Measurements from ENCODE around the gene BCO1.
"Not testable (repeated sequence)": the region's sequence is repeated elsewhere in the genome, so short reads cannot be mapped to it uniquely, and the experiment has no call there.

BCO1 gene

GRCh38 chr16:81238296-81239011 lies at the start of gene BCO1:
BCO1 (plus strand) TSS chr16:81238689; CDS start chr16:81238909, 220 bp downstream.
- in situ Hi-C loops (cut with MboI; ENCODE audit: low sequenced_read_pairs), result no loop called here

- in situ Hi-C loops (cut with MboI; ENCODE audit: low sequenced_read_pairs), result no loop called here
Measured at GRCh38 chr16:81189100-81189664, 49.3 kb upstream of the BCO1 start.

- in situ Hi-C loops (cut with MboI; ENCODE audit: low sequenced_read_pairs), result no loop called here
Measured at GRCh38 chr16:81190667-81191066, 47.8 kb upstream of the BCO1 start.

- in situ Hi-C loops (cut with MboI; ENCODE audit: low sequenced_read_pairs), result no loop called here
Measured at GRCh38 chr16:81195885-81196534, 42.5 kb upstream of the BCO1 start.

- in situ Hi-C loops (cut with MboI; ENCODE audit: low sequenced_read_pairs), result no loop called here
Measured at GRCh38 chr16:81198635-81199034, 39.9 kb upstream of the BCO1 start.

- in situ Hi-C loops (cut with MboI; ENCODE audit: low sequenced_read_pairs), result no loop called here
Measured at GRCh38 chr16:81201267-81201666, 37.2 kb upstream of the BCO1 start.

- in situ Hi-C loops (cut with MboI; ENCODE audit: low sequenced_read_pairs), result no loop called here
Measured at GRCh38 chr16:81204798-81205680, 33.5 kb upstream of the BCO1 start.

GRCh38 chr16:81207076-81207475 lies 31.4 kb upstream of the BCO1 start:
- in situ Hi-C loops (cut with MboI; ENCODE audit: low sequenced_read_pairs), result no loop called here

GRCh38 chr16:81210807-81211206 lies 27.7 kb upstream of the BCO1 start:
- in situ Hi-C loops (cut with MboI; ENCODE audit: low sequenced_read_pairs), result no loop called here

- in situ Hi-C loops (cut with MboI; ENCODE audit: low sequenced_read_pairs), result no loop called here
Measured at GRCh38 chr16:81212830-81213465, 25.5 kb upstream of the BCO1 start.

GRCh38 chr16:81214745-81215166 lies 23.7 kb upstream of the BCO1 start:
- in situ Hi-C loops (cut with MboI; ENCODE audit: low sequenced_read_pairs), result no loop called here

- in situ Hi-C loops (cut with MboI; ENCODE audit: low sequenced_read_pairs), result no loop called here
Measured at GRCh38 chr16:81216114-81216513, 22.4 kb upstream of the BCO1 start.

GRCh38 chr16:81216706-81217105 lies 21.8 kb upstream of the BCO1 start:
- in situ Hi-C loops (cut with MboI; ENCODE audit: low sequenced_read_pairs), result no loop called here

- in situ Hi-C loops (cut with MboI; ENCODE audit: low sequenced_read_pairs), result no loop called here
Measured at GRCh38 chr16:81219151-81219550, 19.3 kb upstream of the BCO1 start.

GRCh38 chr16:81220349-81220748 lies 18.1 kb upstream of the BCO1 start:
- in situ Hi-C loops (cut with MboI; ENCODE audit: low sequenced_read_pairs), result no loop called here

- in situ Hi-C loops (cut with MboI; ENCODE audit: low sequenced_read_pairs), result no loop called here
Measured at GRCh38 chr16:81221731-81222130, 16.8 kb upstream of the BCO1 start.

- in situ Hi-C loops (cut with MboI; ENCODE audit: low sequenced_read_pairs), result no loop called here
Measured at GRCh38 chr16:81224824-81225223, 13.7 kb upstream of the BCO1 start.

- in situ Hi-C loops (cut with MboI; ENCODE audit: low sequenced_read_pairs), result not testable (repeated sequence)
Measured at GRCh38 chr16:81225697-81226096, 12.8 kb upstream of the BCO1 start.

GRCh38 chr16:81227785-81228184 lies 10.7 kb upstream of the BCO1 start:
- in situ Hi-C loops (cut with MboI; ENCODE audit: low sequenced_read_pairs), result no loop called here

GRCh38 chr16:81229811-81230210 lies 8.7 kb upstream of the BCO1 start:
- in situ Hi-C loops (cut with MboI; ENCODE audit: low sequenced_read_pairs), result no loop called here

- in situ Hi-C loops (cut with MboI; ENCODE audit: low sequenced_read_pairs), result no loop called here
Measured at GRCh38 chr16:81231014-81231413, 7.5 kb upstream of the BCO1 start.
